Uterus (tissue), 4 donors: Measurements from ENCODE around the gene RPL22. TPM values are rescaled to one million over a fixed set of nuclear protein-coding genes. Genes with fewer than 3 reads are reported as not detected.

Experiments
- DNase-seq, 2 donors: peaks; one replicate each; pipeline ENCODE4 v3.0.0-alpha.2; 2019 to 2020
- H3K27ac ChIP-seq, 2 donors: fragments of 200-600 bp; sonication (generic); 1 replicate in 1 of 2; 2 replicates in 1 of 2; pipeline ENCODE4 v1.5.1; 2016 to 2018
- H3K27me3 ChIP-seq, 2 donors: fragments of 200-600 bp; sonication (generic); one replicate each; pipeline ENCODE4 v1.5.1; 2018 to 2019; ENCODE audit warnings: control low read depth in 1 of 2
- H3K36me3 ChIP-seq, 2 donors: fragments of 200-600 bp; sonication (generic); one replicate each; pipeline ENCODE4 v1.5.1; 2019; ENCODE audit warnings: control low read depth in 1 of 2
- H3K4me1 ChIP-seq, 2 donors: fragments of 200-600 bp; sonication (generic); one replicate each; pipeline ENCODE4 v1.5.1; 2018 to 2019; ENCODE audit warnings: control low read depth in 1 of 2
- H3K4me3 ChIP-seq, 2 donors: fragments of 200-600 bp; sonication (generic); 1 replicate in 1 of 2; 2 replicates in 1 of 2; pipeline ENCODE4 v1.5.1; 2018 to 2019; ENCODE audit warnings: mild to moderate bottlenecking in 1 of 2
- H3K9me3 ChIP-seq, 2 donors: fragments of 200-600 bp; sonication (generic); one replicate each; pipeline ENCODE4 v1.5.1; 2019; ENCODE audit warnings: control low read depth in 1 of 2
- CTCF ChIP-seq, 4 experiments: fragments of 200-600 bp in 2 of 4; fragments of 450-650 bp in 2 of 4; sonication (generic) in 2 of 4; IDR thresholded peaks; one replicate each; pipeline ENCODE4 v1.5.1; 2016 to 2019; ENCODE audit warnings: antibody characterized with exemption in 4 of 4, mild to moderate bottlenecking in 2 of 4, moderate library complexity in 1 of 4
- POLR2A ChIP-seq, 2 donors: fragments of 450-650 bp; IDR thresholded peaks; one replicate each; pipeline ENCODE4 v1.6.1; 2016; ENCODE audit warnings: antibody characterized with exemption in 2 of 2, mild to moderate bottlenecking in 1 of 2, moderate library complexity in 1 of 2
- intact Hi-C: fragments of 100-400 bp; cut with DNase I; formaldehyde crosslinking; loops from one replicate; pipeline ENCODE4 v1.15.1; 2023; ENCODE audit warnings: low total_unique reads
- total RNA-seq, 4 donors: library from RNA; depleted of rRNA in 3 of 4; stranded (reverse); fragments of >200 nt in 3 of 4; gene quantifications; one replicate each; pipeline versions ENCODE4 v1.1.0 to v1.2.4, GENCODE V29; 2014 to 2023
- donor health status: DM: yes; HTN: yes; CAD: no.

Gene RPL22
- total RNA-seq, 4 donors from 2014 or later: 140 to 543 (median 252) TPM

GRCh38 chr1:6166221-6166620, 33.2 kb downstream of the RPL22 start:
- no peaks in the 10 kb centered on the region for H3K4me1 ChIP-seq
- no peaks in the 10 kb centered on the region for H3K9me3 ChIP-seq
- DNase-seq: no peak
- no peaks in the 10 kb centered on the region for H3K27me3 ChIP-seq
- no peak overlapping the region for H3K27ac ChIP-seq
- H3K4me3 ChIP-seq: no peak overlapping the region
- no peaks in the 10 kb centered on the region for H3K36me3 ChIP-seq
- no peak for TF ChIP-seq CTCF (IDR thresholded peaks at IDR 0.05)
- intact Hi-C loops: no loop called here

GRCh38 chr1:6165441-6165985, 33.9 kb downstream of the RPL22 start:
- Histone ChIP-seq H3K27me3 (no peaks in the 10 kb centered on the region), H3K4me3 (no peak overlapping the region), H3K4me1 (no peaks in the 10 kb centered on the region), H3K9me3 (no peaks in the 10 kb centered on the region), H3K36me3 (no peaks in the 10 kb centered on the region), H3K27ac (no peak overlapping the region)
- intact Hi-C loops: no loop called here
- no peak for DNase-seq
- TF ChIP-seq POLR2A (IDR thresholded peaks at IDR 0.05): no peak
- no peak for TF ChIP-seq CTCF (IDR thresholded peaks at IDR 0.05)

GRCh38 chr1:6165027-6165426, 34.4 kb downstream of the RPL22 start:
- Histone ChIP-seq H3K27me3 (no peaks in the 10 kb centered on the region), H3K4me1 (no peaks in the 10 kb centered on the region), H3K36me3 (no peaks in the 10 kb centered on the region), H3K9me3 (no peaks in the 10 kb centered on the region), H3K4me3 (no peak overlapping the region), H3K27ac (no peak overlapping the region)
- intact Hi-C loops: no loop called here
- TF ChIP-seq CTCF (IDR thresholded peaks at IDR 0.05) (no peak), POLR2A (IDR thresholded peaks at IDR 0.05) (no peak)
- no peak for DNase-seq

GRCh38 chr1:6163973-6164617, 35.3 kb downstream of the RPL22 start:
- DNase-seq: no peak
- H3K27ac ChIP-seq: no peak overlapping the region
- no peak overlapping the region for H3K4me3 ChIP-seq
- H3K4me1 ChIP-seq: no peaks in the 10 kb centered on the region
- H3K27me3 ChIP-seq: no peaks in the 10 kb centered on the region
- H3K9me3 ChIP-seq: no peaks in the 10 kb centered on the region
- intact Hi-C loops: no loop called here
- TF ChIP-seq CTCF (IDR thresholded peaks at IDR 0.05) (no peak), POLR2A (IDR thresholded peaks at IDR 0.05) (no peak)
- H3K36me3 ChIP-seq: no peaks in the 10 kb centered on the region

- DNase-seq: no peak
- Histone ChIP-seq H3K36me3 (no peaks in the 10 kb centered on the region), H3K9me3 (no peaks in the 10 kb centered on the region), H3K27me3 (no peaks in the 10 kb centered on the region), H3K27ac (no peak overlapping the region), H3K4me1 (no peaks in the 10 kb centered on the region), H3K4me3 (no peak overlapping the region)
- TF ChIP-seq CTCF (IDR thresholded peaks at IDR 0.05): no peak
- no peak for TF ChIP-seq POLR2A (IDR thresholded peaks at IDR 0.05)
- intact Hi-C loops: no loop called here
Measured at GRCh38 chr1:6163191-6163972, 36.0 kb downstream of the RPL22 start.
